Glutamatergic neuron (in vitro differentiated cells): Measurements from ENCODE around the gene PRKG1. TPM values are rescaled to one million over a fixed set of nuclear protein-coding genes. Genes with fewer than 3 reads are reported as not detected.

Experiments used
- DNase-seq: peaks from one replicate; pipeline ENCODE4 v3.0.0; 2022
- H3K27ac Mint-ChIP-seq: one replicate; pipeline ENCODE4 v1.8.0; 2020; ENCODE audit warnings: mild to moderate bottlenecking, mixed read lengths, inconsistent platforms; ENCODE audit not compliant: unreplicated experiment
- H3K27me3 Mint-ChIP-seq: one replicate; pipeline ENCODE4 v1.8.0; 2020; ENCODE audit warnings: mild to moderate bottlenecking, moderate library complexity, mixed read lengths, inconsistent platforms; ENCODE audit not compliant: unreplicated experiment
- H3K36me3 Mint-ChIP-seq: one replicate; pipeline ENCODE4 v1.8.0; 2020; ENCODE audit warnings: mild to moderate bottlenecking, mixed read lengths, inconsistent platforms; ENCODE audit not compliant: unreplicated experiment
- H3K4me1 Mint-ChIP-seq: one replicate; pipeline ENCODE4 v1.8.0; 2020; ENCODE audit warnings: mild to moderate bottlenecking, low read depth, mixed read lengths, inconsistent platforms; ENCODE audit not compliant: unreplicated experiment
- H3K4me3 Mint-ChIP-seq: one replicate; pipeline ENCODE4 v1.8.0; 2020; ENCODE audit warnings: mild to moderate bottlenecking, mixed read lengths, inconsistent platforms; ENCODE audit not compliant: unreplicated experiment
- H3K9me3 Mint-ChIP-seq: one replicate; pipeline ENCODE4 v1.8.0; 2020; ENCODE audit warnings: mild to moderate bottlenecking, moderate library complexity, mixed read lengths, inconsistent platforms; ENCODE audit not compliant: unreplicated experiment
- CTCF ChIP-seq: fragments of 200-600 bp; sonication (generic); IDR thresholded peaks from one replicate; pipeline ENCODE4 v1.5.0; 2021; ENCODE audit not compliant: partially characterized antibody, unreplicated experiment
- total RNA-seq: library from RNA; stranded (reverse); fragmentation: NEBNext Ultra II Directional; extraction: Animal tissue kit (Norgen Biotek cat#: 25700); gene quantifications from one replicate; pipeline ENCODE4 v1.2.1, GENCODE V29; 2021; ENCODE audit not compliant: unreplicated experiment

PRKG1 gene
- total RNA-seq, 1 donor from 2014 or later = 52.7 TPM

DNA sequence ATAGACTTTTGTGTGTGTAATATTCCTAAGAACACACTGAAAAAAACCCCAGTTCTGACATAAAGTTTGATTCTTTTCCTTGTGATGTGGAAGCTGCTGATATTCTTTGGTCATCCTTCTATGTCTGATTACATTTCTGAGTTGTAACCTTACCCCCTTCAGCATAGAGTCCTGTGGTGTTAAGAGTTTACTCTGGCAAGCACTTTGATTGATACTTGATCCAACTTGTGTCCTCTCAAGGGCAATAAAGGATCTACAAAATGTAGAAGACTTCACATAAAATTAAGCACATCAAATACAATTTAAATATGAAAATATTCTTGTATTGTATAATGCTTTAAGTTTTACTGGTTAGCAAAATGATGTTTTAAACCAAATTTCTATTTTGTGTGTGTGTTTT lies 1018.1 kb downstream of the PRKG1 start:
- Mint-ChIP-seq H3K9me3 (peaks cover 3% of the 10 kb centered on the region), H3K4me3 (no peak overlapping the region), H3K27me3 (peaks cover 2% of the 10 kb centered on the region), H3K36me3 (peaks cover 4% of the 10 kb centered on the region), H3K27ac (no peak overlapping the region), H3K4me1 (peaks cover 13% of the 10 kb centered on the region)
- TF ChIP-seq CTCF = no peak
- no peak for DNase-seq

GRCh38 chr10:52098130-52098529 lies 1023.8 kb downstream of the PRKG1 start:
- no peak overlapping the region for H3K27ac Mint-ChIP-seq
- no peak overlapping the region for H3K4me3 Mint-ChIP-seq
- DNase-seq = no peak
- H3K9me3 Mint-ChIP-seq = no peaks in the 10 kb centered on the region
- peaks cover 44% of the 10 kb centered on the region for H3K4me1 Mint-ChIP-seq
- H3K27me3 Mint-ChIP-seq = no peaks in the 10 kb centered on the region
- peaks cover 4% of the 10 kb centered on the region for H3K36me3 Mint-ChIP-seq
- no peak for TF ChIP-seq CTCF

DNA sequence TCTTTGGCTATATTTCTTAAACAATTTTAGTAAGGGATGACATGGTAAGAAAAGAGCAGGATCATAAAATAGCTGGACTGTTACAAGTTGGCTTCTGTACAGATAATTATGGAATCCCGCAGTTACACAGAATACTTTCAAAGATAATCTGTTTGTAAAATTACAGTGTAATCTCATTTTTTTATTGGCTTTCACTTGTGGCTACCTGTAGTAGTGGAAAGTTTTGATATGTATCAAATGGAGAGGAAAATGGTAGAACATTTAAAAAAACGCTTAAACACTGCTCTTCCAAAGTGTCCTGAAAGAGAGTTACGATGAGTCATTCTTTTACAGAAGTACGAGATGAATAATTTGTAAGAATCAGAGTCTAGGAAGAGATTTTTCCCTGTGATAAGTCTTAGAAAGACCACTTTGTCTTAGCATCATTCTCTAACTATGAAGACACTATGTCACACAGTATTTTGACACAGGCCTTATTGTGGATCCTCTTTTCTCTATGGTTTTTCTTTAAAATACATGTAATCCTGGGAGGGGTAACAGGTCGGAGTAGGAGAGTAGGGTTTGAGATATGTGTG lies 1024.8 kb downstream of the PRKG1 start:
- no peak for TF ChIP-seq CTCF
- peaks cover 4% of the 10 kb centered on the region for H3K36me3 Mint-ChIP-seq
- no peaks in the 10 kb centered on the region for H3K9me3 Mint-ChIP-seq
- peak overlapping the region; percentile 78 for H3K27ac Mint-ChIP-seq
- peaks cover 44% of the 10 kb centered on the region for H3K4me1 Mint-ChIP-seq
- H3K27me3 Mint-ChIP-seq = no peaks in the 10 kb centered on the region
- DNase-seq = no peak
- no peak overlapping the region for H3K4me3 Mint-ChIP-seq

DNA sequence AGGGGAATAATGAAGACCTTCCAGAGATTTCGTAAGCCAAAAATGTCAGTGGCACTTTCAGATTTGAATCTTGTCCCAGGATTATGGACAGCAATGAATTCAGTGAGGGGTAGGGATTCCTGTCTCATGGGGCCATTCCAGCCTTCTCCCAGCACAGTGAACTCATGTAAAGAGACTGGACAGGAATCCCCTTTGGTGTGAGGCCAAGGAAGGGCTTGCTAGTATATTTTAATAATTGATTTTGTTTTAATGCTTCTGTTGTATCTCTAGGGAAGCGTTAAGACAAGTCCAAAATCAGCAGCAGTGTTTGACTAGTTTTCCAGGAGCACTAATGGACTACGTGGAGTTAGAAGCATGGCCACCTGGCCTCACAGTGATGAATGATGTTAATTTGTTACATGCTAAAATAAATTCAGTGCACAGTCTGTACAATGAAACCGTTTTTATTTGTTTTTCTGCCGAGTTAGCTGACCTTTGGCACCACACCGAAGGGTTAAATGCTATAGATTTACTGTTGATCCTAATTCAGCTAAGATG lies 1025.8 kb downstream of the PRKG1 start:
- Mint-ChIP-seq H3K27ac (peak overlapping the region; percentile 69), H3K4me1 (peaks cover 39% of the 10 kb centered on the region), H3K9me3 (no peaks in the 10 kb centered on the region), H3K27me3 (no peaks in the 10 kb centered on the region), H3K4me3 (peak overlapping the region; percentile 23), H3K36me3 (peaks cover 2% of the 10 kb centered on the region)
- no peak for TF ChIP-seq CTCF
- DNase-seq = peak; percentile 45

- no peaks in the 10 kb centered on the region for H3K27me3 Mint-ChIP-seq
- H3K27ac Mint-ChIP-seq = no peak overlapping the region
- no peaks in the 10 kb centered on the region for H3K9me3 Mint-ChIP-seq
- DNase-seq = no peak
- H3K36me3 Mint-ChIP-seq = no peaks in the 10 kb centered on the region
- peaks cover 38% of the 10 kb centered on the region for H3K4me1 Mint-ChIP-seq
- TF ChIP-seq CTCF = no peak
- no peak overlapping the region for H3K4me3 Mint-ChIP-seq
Measured at GRCh38 chr10:52105301-52105700, 1031.0 kb downstream of the PRKG1 start.
